ENCODE data around the gene SLC17A7. TPM values are rescaled to one million over a fixed set of nuclear protein-coding genes. Genes with fewer than 3 reads are reported as not detected.
"Not testable (repeated sequence)": the region's sequence is repeated elsewhere in the genome, so short reads cannot be mapped to it uniquely, and the experiment has no call there.

The SLC17A7 gene
- total RNA-seq, 1 donor from 2014 or later = 1.6 TPM

DNA sequence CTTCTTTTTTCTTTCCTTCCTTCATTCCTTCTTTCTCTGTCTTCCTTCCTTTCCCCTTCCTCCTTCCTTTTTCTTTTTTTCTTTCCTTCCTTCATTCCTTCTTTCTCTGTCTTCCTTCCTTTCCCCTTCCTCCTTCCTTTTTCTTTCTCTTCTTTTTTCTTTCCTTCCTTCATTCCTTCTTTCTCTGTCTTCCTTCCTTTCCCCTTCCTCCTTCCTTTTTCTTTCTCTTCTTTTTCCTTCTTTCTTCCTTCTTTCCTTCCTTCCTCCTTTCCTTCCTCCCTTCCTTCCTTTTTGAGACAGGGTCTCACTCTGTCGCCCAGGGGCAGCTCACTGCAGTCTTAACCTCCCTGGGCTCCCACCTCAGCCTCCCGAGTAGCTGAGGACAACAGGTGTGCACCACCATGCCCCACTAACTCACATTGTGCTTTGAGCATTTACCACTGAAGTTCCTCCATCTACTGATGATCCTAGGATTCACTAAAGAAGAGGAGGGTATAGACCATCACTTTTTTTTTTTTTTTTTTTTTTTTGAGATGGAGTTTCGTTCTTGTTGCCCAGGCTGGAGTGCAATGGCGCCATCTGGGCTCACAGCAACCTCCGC lies 2.9 kb upstream of the SLC17A7 start:
- not testable (repeated sequence) for DNase-seq (ENCODE audit: low spot score)

DNA sequence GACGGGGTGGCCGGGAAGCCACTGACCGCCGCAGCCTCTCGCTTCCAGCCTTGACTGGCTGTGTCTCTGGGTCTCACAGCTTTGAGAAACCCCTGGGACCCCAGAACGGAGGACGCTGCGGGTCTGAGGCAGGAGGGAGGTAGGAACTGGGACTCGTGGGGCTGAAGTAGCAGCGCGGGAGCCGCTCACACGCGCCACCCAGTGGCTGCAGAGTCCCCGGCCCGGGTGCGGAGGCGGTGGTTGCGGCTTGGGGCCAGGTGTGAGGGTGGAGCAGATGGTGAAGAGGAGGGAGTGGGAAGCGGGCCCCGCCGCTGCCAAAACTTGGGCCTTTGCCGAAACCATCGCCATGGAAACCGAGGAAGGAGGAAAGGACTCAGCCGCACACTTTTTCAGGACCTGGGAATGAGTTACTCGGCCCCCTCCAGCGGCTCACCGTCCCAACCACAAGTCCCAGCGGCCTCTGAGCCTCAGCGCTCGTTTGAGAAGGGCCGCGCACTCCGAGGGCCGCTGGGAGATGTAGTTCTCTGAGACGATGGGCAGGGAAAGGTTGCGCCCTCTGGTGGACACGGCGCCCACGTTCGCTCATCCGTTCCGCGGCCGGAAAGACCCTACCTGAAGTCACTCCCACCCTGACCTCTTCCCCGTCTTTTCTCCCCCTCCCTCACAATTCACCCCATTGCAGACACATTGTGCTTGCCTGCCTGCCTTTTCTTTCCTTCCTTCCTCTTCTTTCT lies 2.2 kb upstream of the SLC17A7 start:
- DNase-seq (ENCODE audit: low spot score) = peak; percentile 95

DNA sequence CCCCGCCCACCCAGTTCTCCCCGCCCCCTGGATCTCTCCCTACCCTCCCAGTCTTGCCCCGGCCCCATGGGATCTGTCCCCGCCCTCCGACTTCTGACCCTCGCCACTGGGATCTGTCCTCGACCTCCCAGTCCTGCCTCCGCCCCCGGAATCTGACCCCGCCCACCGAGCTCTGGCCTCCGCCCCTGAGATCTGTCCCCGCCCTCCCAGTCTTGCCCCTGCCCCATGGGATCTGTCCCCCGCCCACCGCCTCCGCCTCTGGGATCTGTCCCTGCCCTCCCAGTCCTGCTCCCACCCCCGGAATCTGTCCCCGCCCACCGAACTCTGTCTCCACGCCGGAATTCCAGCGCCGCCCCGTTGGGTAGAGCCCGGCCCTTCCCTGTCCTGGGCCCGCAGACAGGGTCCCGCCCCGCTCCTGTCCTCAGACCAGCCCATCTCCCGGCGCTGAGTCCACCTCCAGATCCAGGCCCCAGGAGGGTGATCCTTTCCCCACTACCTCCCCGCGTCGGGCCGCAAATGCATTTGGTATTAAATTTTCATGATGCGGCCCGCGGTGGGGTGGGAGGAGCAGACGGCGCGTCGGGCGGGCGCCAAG lies 1.5 kb upstream of the SLC17A7 start:
- DNase-seq (ENCODE audit: low spot score) = peak; percentile 85

DNA sequence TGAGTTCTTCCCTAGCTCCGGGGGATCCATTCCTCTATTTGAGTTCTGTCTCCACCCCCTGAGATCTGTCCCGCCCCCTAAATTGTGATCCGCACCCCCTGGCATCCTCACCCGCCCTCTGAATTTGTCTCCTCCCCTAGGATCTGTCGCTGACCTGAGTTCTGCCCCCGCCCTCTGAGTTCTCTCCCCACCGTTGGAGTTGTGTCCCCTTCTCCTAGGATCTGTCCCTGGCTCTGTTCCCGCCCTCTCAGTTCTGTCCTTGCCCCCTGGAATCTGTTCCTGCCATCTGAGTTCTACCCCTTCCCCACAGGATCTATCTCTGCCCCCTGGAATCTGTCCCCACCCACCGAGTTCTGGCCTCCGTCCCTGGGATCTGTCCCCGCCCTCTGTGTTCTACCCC lies 1.0 kb upstream of the SLC17A7 start:
- no peak for DNase-seq (ENCODE audit: low spot score)

DNA sequence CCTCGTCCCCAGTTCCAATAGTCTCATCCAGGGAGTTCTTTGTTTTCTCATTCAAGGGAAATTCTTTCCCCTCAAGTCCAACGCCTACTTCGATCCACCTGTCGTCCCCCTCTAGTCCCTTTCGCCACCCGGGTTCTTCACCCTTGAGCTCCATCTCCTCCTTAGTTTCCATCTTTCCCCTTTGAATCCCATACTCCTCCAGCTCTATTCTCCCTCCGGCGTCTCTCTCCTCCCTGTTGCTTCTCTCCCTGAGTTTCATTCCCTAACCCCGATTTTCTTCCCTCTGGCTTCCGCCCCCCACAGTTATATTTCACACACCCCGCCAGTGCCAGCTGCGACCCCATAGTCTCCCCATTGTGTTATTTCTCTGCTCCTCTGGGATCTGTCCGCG lies 628 bp upstream of the SLC17A7 start:
- no peak for DNase-seq (ENCODE audit: low spot score)

DNA sequence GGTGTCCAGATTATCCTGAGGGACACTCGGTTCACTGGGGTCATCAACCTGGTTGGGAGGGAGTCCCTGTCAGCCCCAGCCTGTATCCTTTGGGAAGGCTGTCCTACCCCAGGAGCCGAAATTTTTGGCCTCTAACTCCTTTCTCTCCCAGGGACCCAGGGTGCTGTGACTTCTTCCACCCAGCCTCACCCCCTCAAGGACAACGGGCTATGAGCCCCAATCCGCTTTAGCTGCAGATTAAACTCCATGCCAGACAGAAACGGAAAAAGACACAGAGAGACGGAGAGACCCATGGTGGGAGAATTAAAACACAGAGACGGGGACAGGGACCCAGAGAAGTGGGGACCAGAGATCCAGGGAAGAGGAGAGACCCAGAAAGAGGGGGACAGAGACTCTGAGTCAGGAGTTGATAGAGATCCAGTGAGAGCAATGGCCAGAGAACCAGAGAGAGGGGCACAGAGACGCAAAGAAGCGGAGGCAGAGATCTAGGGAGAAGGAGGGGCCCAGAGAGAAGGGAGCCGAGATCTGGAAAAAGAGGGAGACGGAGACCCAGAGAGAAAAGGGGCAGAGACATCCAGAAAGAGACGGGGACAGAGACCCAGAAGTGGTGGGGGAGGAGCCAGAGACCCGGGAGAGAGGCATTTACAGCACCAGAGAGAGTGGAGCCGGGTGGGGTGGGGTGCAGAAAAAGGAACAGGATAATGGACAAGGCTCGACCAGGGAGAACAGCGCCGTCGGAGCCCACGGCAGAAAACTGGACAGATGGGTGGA lies 703 bp downstream of the SLC17A7 start:
- DNase-seq (ENCODE audit: low spot score) = no peak

DNA sequence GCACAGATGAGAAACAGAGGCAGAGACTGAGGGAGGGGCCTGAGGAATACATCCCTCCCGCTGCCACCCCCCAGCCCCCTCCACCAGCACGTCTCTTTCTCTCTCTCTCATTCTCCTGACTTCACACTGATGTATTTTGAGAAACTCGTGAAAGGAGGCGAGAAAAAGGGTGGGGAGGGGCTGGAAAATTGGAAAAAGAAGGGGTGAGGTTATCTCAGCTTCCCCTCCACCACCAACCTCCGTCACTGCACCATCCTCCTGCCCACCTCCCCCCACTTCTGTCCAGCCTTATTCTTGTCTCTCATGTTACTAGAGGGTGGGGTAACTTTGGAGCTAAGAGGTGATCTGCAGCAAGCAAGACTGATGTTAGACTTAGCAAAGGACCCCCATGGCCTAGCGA lies 1.5 kb downstream of the SLC17A7 start:
- no peak for DNase-seq (ENCODE audit: low spot score)

DNA sequence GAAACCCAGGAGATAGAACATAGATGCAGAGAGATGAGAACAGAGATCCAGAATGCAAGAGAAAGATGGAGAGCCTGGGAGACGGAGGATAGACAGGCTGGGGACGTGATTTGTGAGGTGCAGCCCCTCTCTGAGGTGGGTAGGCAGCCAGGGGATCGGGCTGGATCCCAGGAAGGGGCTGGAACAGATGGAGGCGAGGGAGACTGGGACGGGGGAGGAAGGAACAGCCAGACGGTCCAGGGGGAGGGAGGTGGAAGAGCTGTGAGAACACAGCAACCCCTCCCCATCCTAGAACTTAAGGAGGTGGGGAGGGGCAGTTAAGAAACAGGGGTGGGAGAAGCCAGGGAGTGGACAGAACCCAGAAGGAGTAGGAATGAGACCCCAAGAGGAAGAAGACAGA lies 3.1 kb downstream of the SLC17A7 start:
- no peak for DNase-seq (ENCODE audit: low spot score)

DNA sequence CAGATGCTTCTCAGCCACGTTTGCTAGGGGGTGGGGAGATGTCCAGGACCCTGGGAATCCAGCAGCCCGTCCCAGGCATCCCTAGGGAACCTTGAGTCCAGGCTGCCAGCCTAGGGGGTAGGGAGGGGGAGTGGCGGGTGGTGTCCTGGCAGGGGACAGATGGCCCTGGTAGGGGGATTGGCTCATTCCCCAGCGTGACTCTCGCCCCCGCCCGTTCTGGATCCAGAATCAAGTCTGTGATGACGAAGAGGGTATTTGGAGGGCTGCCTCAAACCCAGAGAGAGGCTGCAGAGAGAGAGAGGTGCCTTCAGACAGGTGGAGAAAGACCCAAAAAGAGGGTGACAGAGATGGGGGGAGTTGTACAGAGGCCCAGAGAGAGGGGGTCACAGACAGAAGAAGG lies 4.1 kb downstream of the SLC17A7 start:
- no peak for DNase-seq (ENCODE audit: low spot score)

DNA sequence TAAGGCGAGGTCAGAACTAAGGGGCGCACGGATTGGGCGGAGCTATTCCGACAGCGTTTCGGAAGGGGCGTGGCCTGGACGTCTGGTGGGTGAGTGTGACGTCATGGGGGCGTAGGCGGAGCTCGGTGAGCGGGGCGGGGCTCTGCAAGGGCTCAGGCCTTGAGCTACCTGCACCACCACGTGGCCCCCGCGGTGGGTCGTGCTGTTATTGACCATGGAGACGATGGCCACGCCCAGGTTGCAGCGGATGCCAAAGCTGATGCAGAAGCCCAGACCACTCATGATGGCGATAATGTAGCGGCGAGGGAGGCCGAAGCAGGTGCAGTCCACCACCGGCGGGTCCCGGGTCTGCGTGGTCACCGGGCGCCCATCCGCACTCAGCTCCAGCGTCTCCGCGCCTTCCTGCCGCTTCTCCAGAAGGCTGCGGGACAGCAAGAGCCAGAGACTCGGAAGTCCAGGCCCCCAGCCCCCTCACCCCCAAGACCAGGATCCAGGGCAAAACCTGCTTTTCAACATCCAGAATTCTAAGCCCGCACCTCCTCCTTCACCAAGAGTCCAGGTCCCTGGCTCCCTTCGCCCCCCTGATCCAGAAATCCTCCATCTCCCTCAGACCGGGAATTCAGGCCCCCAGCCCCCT lies 4.8 kb downstream of the SLC17A7 start:
- DNase-seq (ENCODE audit: low spot score) = no peak

DNA sequence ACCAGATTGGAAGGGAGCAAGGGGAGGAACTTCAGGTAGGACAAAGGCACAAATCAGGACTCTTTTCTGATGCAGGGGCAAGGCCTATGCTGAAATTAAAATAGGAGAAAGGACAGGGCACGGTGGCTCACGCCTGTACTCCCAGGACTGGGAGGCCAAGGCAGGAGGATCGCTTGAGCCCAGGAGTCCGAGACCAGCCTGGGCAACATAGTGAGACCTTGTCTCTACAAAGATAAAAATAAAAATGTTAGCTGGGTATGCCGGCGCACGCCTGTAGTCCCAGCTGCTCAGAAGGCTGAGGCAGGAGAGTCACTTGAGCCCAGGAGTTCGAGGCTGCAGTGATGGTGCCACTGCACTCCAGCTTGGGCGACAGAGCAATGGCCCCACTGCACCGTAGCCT lies 5.7 kb downstream of the SLC17A7 start:
- DNase-seq (ENCODE audit: low spot score) = no peak

DNA sequence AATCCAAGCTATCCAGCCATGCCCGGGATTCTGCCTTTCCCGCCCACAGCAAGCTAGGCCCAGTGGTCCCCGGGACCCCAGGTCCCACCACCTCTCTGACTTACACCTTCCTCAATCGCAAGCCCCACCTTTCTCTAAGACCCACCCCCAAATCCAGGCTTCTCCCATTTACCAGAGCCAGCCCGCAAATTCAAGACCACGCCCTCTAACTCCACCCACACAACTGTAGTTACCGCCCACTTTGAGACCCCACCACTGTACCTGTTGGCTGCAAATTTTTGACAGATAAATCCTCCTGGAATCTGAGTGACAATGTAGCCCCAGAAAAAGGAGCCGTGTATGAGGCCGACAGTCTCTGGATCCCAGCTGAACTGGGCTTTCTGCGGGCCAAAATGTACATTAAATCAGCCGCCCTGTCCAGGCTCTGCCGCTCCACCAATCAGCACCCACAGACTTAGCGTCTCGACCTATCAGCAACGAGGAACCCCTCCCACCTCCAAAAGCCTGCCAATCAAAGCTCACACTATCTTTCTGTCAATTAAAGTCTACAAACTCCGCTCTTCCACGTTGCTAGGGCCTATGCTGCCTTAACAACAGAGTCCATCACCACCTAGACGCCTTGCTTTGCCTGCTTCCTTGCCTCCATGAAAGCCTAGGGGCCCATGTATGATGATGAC lies 6.3 kb downstream of the SLC17A7 start:
- DNase-seq (ENCODE audit: low spot score) = no peak

DNA sequence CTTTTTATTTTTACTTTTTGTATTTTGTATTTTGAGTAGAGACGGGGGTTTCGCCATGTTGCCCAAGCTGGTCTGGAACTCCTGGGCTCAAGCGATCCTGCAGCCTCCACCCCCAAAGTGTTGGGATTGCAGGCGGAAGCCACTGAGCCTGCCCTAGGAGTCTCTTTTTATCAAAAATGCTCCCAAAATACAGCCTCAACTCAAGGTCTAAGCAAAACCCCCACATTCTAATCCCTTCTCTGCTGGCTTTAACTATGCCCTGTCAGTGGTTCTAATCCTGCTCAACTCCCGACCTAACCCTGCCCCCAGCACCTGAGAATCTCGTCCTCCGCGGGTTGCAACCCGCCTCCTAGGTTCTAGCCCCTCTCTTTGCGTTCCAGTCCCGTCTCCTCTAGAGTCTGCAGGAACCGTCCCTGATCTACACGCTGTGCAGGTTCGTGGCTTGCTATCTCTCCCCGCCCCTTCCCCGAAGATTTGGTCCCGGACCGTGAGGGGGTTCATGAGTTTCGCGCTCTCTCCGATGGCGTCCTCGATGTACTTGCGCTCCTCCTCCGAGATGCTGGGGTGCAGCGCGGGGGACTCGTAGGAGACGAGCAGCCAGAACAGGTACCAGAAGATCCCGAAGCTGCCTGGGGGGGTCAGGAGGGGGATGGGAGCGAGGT lies 8.0 kb downstream of the SLC17A7 start:
- no peak for DNase-seq (ENCODE audit: low spot score)

DNA sequence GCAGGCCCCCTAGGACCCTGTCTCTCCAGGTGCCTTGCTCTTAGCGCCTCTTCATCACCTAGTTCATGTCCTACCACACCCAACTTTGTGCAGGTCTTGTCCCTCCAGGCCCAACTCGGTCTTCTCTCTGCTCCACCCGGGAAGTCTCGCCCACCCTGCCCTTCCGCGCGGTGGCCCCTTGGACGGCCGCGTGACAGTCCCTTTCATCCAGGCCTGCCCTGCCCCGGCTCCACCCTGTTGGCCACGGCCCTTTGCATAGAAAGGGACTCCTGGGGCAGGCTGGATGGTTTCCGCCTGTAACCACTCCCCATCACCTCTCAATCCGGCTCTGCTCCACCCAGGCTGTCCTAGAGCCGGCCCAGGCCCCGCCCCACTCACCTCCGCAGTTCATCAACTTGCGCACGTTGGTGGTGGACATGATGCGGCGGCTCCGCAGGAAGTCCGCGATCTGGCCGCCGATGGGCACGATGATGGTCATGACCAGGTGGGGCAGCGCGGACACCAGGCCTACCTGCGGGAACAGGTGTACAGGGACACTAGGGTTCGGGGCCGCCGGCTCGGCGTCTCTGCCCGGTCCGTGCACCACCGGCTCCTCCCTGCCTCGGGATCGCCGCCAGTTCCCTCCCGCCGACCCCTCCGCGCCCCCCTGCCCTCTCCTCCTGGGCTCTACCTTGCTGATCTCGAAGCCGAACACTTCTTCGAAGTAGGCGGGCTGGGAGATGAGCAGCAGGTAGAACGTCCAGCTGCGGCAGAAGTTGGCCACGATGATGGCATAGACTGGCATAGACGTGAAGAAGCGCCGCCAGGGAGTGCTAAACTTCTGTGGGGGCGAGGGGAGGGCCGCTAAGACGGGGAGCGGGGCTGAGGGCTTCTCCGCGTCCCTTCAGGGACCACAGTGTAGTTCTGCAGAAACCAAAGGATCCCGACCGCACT lies 8.9 kb downstream of the SLC17A7 start:
- no peak for DNase-seq (ENCODE audit: low spot score)

DNA sequence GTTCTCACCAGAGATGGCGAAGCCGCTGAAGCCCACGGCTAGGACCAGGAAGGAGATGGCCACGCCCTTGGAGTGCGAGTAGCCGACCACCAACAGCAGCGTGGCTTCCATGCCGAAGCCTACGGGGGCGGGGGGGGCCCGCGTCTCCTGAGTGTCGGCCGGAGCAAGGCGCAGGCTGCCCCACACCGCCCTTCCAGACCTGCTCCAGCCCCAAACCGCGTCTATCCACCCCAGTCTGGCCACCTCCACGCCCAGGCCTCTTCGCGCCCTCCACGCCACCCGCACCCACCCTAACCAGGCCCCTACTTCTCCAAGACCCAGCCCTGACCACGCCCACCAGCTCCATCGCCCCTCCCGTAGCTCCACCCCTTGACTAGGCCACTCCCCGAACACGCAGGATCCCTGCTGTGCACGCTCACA lies 10.0 kb downstream of the SLC17A7 start:
- no peak for DNase-seq (ENCODE audit: low spot score)

DNA sequence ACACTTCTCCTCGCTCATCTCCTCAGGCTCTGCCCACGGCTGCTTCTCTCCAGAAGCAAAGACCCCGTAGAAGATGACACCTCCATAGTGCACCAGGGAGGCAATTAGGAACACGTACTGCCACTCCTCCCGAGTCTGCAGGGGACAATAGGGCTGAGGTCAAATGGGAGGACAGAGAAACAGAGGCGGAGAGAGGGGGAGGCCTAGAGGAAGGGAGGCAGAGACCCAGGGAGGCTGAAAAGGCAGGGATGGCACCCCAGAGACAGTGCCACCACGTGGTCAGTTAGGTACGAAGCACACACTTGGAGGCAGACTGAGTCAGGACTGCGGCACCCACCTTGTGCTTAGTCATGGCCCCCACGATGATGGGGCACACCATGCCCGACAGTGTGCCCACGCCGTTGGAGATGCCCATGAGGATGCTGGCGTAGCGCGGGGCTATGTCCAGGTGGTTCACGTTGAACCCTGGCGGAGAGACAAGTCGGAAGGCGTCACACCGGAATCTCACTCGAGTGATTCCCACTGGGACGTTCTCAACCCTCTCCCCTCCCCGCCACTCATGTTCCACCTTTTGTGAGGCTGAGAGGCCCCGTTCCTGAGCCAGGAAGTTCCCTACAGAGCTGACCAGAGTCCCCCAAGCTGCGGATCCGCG lies 10.5 kb downstream of the SLC17A7 start:
- DNase-seq (ENCODE audit: low spot score) = no peak

DNA sequence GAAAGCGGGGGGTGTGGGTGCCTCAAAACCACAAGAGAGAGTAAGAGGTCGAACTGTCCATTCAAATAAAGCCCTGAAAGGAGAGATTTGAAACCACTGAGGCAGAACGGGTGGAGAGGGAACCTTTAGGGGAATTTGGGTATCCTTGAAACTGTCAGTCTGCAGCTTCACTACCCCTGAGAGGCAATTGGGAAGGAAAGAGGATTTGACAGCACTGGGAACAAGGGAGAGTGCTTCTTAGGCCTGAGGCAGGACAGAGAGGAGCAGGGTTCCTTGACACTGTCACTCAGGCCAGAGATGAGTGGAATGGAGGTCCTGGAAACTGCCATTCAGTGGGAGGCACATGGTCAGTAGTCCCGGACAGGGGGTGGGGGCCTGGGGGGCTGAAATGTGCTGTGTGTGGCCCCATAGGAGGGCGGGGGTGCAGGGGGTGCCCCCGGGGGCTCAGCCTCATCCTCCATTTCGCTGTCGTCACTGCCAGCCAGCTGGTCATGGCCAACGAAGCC lies 11.1 kb downstream of the SLC17A7 start:
- no peak for DNase-seq (ENCODE audit: low spot score)

DNA sequence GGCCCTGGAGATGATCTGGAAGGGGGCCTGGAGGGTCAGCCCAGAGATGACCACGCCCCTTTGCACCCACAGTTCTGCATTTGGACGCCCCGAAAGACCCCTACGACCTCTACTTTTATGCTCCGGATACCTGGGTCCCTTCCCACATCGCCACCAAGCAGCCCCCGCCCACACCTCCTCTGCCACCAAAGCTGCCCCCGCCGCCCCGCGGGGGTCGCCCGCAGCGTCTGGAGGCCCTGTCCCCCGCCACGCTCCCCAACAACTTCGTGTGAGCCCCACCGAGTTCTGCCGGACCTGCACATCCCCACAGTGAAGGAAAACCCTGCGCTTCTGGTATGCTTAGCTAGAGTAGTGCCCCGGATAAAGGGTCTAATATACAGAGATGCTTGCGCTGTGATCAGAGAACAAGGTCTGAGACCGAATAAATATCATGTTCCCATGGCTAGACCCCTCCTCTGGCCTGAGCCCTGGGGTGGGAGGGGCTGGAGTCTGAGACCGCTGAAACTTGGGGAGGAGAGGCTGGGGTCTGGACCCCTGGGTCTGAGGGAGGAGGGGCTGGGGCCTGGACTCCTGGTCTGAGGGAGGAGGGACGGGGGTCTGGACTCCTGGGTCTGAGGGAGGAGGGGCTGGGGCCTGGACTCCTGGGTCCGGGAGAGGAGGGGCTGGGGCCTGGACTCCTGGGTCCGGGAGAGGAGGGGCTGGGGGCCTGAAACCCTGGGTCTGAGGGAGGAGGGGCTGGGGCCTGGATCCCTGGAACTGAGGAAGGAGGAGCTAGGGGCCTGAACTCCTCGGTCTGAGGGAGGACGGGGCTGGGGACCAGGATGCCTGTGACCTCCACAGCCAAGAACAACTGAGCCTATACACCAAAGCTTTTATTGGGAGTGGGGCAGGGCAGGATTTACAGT lies 12.5 kb downstream of the SLC17A7 start:
- no peak for DNase-seq (ENCODE audit: low spot score)
